GM21381 (cell line): ENCODE results near the gene DOC2A.
"Not testable (repeated sequence)": the region's sequence is repeated elsewhere in the genome, so short reads cannot be mapped to it uniquely, and the experiment has no call there.

ENCODE experiments used
- ATAC-seq: cut with Tn5 transposase; IDR thresholded peaks from one replicate; pipeline ENCODE4 v1.9.1; 2021; ENCODE audit warnings: mild to moderate bottlenecking, moderate library complexity; ENCODE audit not compliant: unreplicated experiment

DOC2A gene

GRCh38 chr16:30027588-30028437 is 17.0 kb upstream of the DOC2A start:
- ATAC-seq, result no peak

- no peak for ATAC-seq
Measured at GRCh38 chr16:30026449-30026848, 15.6 kb upstream of the DOC2A start.

DNA sequence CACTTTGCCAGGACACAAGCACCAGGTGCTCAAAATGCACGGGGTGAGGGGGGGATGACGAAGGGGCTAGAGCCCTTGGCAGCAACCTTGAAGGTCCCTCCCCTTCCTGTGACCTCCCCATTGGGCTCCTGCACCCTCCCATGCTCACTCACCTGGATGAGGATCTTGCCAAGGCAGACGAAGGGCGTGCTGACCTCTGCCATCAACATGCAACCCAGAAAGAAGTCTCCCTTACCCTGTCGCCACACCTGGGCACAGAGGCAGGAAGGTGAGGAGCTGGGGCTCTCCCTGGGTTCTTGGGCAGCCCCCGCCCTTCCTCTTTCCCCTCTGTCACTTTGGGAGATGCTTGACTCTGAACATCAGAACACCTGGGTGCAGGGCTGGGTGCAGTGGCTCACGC is 14.7 kb upstream of the DOC2A start:
- no peak for ATAC-seq

DNA sequence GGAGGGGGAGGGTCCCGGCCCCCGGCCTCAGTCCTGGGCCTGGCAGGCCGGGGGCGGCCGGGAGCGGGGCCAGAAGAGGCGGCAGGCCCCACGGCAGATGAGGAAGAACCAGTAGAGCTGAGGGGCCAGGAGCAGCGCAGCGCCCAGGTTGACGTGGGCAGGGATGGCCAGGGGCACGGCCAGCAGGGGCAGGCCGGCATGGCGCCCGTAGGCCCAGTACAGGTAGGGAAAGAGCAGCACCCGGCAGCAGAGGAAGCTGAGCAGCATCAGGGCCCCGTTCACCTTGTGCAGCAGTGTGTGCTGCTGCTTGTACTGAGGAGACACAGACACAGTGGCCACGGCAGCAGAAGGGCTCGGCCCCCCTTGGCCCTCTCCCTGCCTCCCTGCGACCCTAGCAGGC is 14.3 kb upstream of the DOC2A start:
- no peak for ATAC-seq

DNA sequence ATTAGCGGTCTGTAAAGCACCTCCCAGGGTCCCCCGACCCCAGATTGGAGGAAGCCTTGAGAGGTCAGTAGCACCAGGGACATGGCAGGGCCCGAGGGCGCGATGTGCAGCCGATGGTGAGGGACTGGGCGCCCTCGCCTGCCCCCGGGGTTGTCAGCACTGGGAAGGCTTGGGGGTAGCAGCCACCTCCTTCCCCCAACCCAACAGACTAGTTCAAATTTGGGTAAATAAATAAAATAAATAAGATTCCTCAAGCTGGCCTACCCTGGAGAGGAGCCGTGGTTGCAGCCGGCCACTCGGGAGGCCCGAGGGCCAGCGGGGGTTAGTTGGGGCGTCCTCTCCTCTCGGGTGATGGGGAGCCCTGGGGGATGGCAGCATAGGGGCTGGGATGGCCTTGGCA is 13.6 kb upstream of the DOC2A start:
- ATAC-seq, result no peak

GRCh38 chr16:30023586-30023985 is 12.8 kb upstream of the DOC2A start:
- ATAC-seq, result no peak

- no peak for ATAC-seq
Measured at GRCh38 chr16:30022887-30023286, 12.1 kb upstream of the DOC2A start, which contains the start of gene C16orf92. Gene C16orf92, plus strand, starts transcription at chr16:30023198. Its CDS starts 143 bp downstream, at chr16:30023341.

- ATAC-seq, result no peak
Measured at GRCh38 chr16:30018731-30019158, 7.9 kb upstream of the DOC2A start.

GRCh38 chr16:30017937-30018336 is 7.1 kb upstream of the DOC2A start:
- ATAC-seq, result not testable (repeated sequence)

DNA sequence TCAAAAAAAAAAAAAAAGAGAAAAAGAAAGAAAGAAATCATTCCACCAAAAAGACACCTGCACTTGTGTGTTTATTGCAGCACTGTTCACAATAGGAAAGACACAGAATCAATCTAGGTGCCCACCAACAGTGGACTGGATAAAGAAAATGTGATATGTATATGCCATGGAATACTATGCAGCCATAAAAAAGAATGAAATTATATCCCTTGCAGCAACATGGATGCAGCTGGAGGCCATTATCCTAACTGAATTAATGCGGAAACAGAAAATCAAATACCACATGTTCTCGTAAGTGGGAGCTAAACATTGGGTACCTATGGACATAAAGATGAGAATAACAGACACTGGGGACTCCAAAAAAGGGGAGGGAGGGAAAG is 6.4 kb upstream of the DOC2A start:
- no peak for ATAC-seq

DNA sequence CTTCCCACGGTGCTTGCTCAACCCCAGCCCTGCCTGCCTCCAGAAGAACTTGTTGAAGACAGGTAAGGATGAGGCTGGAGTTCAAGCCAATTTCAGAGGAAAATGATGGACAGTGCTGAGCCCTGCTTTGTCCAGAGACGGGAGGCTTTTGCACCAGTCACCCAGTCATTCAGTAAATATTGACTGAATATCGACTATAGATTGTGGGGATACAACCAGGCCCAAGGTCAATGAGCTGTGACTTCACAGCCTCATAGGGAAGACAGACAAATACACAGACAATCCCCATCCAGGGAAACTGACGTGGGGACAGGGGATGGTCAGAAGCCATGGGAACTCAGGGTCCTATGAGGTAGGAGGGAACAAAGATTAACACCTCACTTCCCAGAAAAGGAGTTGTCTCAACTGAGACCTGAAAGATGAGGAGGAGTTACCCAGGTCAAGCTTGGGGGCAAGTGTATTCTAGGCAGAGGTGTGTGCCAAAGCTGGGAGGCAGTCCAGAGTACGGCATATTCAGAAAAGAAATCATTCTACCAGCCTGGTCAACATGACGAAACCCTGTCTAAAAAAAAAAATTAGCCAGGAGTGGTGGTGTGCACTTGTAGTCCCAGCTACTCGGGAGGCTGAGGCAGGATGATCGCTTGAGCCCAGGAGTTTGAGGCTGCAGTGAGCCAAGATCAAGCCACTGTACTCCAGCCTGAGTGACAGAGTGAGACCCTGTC is 5.9 kb upstream of the DOC2A start:
- no peak for ATAC-seq

DNA sequence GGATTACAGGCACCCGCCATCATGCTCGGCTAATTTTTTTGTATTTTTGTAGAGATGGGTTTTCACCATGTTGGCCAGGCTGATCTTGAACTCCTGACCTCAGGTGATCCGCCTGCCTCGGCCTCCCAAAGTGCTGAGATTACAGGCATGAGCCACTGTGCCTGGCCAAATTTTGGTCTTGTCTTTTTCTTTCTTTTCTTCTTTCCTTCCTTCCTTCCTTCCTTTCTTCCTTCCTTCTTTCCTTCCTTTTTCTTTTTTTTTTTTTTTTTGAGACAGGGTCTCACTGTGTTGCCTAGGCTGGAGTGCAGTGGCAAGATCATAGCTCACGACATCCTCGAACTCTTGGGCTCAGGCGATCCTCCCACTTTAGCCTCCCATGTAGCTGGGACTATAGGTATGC is 4.6 kb upstream of the DOC2A start:
- ATAC-seq, result not testable (repeated sequence)

DNA sequence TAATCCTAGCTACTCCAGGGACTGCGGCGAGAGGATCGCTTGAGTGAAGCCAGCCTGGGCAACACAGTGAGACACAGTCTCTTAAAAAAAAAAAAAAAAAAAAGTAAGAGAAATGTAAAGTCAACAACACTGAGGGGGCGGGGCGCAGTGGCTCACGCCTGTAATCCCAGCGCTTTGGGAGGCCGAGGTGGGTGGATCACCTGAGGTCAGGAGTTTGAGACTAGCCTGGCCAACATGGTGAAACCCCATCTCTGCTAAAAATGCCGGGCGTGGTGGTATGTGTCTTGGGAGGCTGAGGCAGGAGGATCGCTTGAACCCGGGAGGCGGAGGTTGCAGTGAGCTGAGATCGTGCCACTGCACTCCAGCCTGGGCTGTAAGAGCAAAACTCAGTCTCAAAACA is 1.8 kb upstream of the DOC2A start:
- not testable (repeated sequence) for ATAC-seq

GRCh38 chr16:30011714-30012504 is 1.1 kb upstream of the DOC2A start:
- ATAC-seq, result no peak

GRCh38 chr16:30009990-30010843 is 610 bp downstream of the DOC2A start:
- no peak for ATAC-seq

- no peak for ATAC-seq
Measured at GRCh38 chr16:30009085-30009862, 1.6 kb downstream of the DOC2A start.

- no peak for ATAC-seq
Measured at GRCh38 chr16:30007378-30007895, 3.4 kb downstream of the DOC2A start.

GRCh38 chr16:30006659-30007377 is 4.0 kb downstream of the DOC2A start:
- no peak for ATAC-seq

DNA sequence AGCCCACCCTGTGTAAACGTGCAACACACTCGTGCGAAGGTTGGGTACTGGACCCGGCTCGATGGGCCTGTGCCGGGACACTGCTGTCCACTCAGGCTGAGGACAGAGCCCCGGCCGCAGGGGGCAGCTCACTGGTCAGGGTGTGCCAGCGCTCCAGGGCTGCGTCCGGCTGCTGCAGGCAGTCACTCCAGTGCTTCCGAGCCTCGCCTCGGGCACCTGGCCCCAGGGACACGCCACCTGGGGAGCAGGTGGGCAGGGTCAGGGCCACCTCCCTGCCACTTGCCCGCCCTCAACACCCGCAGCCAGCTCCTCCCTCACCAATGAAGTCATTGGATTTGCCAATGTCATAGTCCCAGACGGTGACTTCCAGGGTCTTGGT is 4.7 kb downstream of the DOC2A start:
- no peak for ATAC-seq
